ENCODE data around the gene ENGASE.

DNA sequence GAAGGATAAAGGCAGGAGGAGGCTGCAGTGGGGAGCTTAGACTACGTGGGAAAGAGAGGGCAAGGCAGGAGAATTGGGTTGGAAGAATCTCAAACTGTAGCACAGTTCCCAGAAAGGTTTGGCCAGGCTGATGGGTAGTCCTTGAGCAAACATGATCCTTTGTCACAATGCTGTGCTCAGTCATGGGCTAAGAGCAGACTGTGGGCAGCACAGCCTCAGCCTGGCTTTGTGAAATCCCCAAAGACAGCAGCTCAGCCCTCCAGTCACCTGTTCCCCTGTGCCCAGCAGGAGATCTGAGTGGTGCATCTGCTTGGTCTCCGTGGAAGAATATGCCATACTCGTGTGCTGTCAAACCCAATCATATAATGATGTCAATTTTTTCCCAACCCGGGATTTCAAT, 10.6 kb upstream of the ENGASE start:
- no peak for TF ChIP-seq POLR2AphosphoS5 (IDR thresholded peaks at IDR 0.05; ENCODE audit: low read depth, low read length)
- TF ChIP-seq REST (IDR thresholded peaks at IDR 0.05; ENCODE audit: insufficient read depth in 1 of 2, low read depth in 2 of 2, low read length in 2 of 2), result no peak
- TF ChIP-seq TAF1 (IDR thresholded peaks at IDR 0.05; ENCODE audit: borderline replicate concordance, insufficient read depth, low read length), result no peak
